Panc1 (cell line): Measurements from ENCODE around the gene ABHD4.

Experiments used
- POLR2AphosphoS5 ChIP-seq: IDR thresholded peaks from 2 replicates; pipeline ENCODE4 v1.6.1; 2012; ENCODE audit warnings: mild to moderate bottlenecking, low read depth, low read length, moderate library complexity
- SIN3A ChIP-seq: IDR thresholded peaks from 2 replicates; pipeline ENCODE4 v1.6.1; 2012; ENCODE audit warnings: low read depth, mild to moderate bottlenecking, low read length, moderate library complexity, borderline replicate concordance; ENCODE audit not compliant: insufficient read depth
- TCF7L2 ChIP-seq: IDR thresholded peaks from 2 replicates; pipeline ENCODE4 v1.6.1; 2011; ENCODE audit warnings: mild to moderate bottlenecking, low read depth, low read length, inconsistent platforms
- TF ChIP-seq, protein P1 (sequence below): fragments of 450-650 bp; IDR thresholded peaks from 2 replicates; pipeline ENCODE4 v1.5.1; 2017; ENCODE audit warnings: mild to moderate bottlenecking
- TF ChIP-seq, protein P2 (sequence below), 2 experiments: IDR thresholded peaks; 2 replicates each; pipeline ENCODE4 v1.6.1; 2011 to 2012; ENCODE audit warnings: low read depth in 2 of 2, control low read depth in 1 of 2, low read length in 1 of 2, mild to moderate bottlenecking in 1 of 2, moderate library complexity in 1 of 2; ENCODE audit not compliant: insufficient read depth in 1 of 2

DNA sequence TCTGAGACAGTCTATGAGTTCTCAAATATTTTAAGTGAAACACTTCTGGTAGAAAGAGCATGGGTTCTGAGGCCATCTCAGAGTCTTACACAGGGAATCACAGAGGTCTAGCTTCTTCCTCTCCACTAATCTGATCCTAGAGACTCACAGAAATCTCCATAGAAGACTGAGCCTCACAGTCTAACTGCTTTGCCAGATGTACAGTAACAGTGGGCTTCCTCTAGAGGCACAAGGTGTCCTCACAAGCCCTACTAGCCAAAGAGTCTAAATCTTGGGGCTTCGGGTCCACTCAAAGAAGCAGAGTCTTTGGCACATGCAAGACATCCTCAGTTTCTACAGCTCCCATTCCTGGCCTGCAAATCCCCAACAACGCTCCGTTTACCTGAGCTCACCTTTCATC is 32.0 kb downstream of the ABHD4 start:
- TF ChIP-seq, protein P1, sequence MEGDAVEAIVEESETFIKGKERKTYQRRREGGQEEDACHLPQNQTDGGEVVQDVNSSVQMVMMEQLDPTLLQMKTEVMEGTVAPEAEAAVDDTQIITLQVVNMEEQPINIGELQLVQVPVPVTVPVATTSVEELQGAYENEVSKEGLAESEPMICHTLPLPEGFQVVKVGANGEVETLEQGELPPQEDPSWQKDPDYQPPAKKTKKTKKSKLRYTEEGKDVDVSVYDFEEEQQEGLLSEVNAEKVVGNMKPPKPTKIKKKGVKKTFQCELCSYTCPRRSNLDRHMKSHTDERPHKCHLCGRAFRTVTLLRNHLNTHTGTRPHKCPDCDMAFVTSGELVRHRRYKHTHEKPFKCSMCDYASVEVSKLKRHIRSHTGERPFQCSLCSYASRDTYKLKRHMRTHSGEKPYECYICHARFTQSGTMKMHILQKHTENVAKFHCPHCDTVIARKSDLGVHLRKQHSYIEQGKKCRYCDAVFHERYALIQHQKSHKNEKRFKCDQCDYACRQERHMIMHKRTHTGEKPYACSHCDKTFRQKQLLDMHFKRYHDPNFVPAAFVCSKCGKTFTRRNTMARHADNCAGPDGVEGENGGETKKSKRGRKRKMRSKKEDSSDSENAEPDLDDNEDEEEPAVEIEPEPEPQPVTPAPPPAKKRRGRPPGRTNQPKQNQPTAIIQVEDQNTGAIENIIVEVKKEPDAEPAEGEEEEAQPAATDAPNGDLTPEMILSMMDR = no peak
- TF ChIP-seq POLR2AphosphoS5 = no peak
- TF ChIP-seq, protein P2, sequence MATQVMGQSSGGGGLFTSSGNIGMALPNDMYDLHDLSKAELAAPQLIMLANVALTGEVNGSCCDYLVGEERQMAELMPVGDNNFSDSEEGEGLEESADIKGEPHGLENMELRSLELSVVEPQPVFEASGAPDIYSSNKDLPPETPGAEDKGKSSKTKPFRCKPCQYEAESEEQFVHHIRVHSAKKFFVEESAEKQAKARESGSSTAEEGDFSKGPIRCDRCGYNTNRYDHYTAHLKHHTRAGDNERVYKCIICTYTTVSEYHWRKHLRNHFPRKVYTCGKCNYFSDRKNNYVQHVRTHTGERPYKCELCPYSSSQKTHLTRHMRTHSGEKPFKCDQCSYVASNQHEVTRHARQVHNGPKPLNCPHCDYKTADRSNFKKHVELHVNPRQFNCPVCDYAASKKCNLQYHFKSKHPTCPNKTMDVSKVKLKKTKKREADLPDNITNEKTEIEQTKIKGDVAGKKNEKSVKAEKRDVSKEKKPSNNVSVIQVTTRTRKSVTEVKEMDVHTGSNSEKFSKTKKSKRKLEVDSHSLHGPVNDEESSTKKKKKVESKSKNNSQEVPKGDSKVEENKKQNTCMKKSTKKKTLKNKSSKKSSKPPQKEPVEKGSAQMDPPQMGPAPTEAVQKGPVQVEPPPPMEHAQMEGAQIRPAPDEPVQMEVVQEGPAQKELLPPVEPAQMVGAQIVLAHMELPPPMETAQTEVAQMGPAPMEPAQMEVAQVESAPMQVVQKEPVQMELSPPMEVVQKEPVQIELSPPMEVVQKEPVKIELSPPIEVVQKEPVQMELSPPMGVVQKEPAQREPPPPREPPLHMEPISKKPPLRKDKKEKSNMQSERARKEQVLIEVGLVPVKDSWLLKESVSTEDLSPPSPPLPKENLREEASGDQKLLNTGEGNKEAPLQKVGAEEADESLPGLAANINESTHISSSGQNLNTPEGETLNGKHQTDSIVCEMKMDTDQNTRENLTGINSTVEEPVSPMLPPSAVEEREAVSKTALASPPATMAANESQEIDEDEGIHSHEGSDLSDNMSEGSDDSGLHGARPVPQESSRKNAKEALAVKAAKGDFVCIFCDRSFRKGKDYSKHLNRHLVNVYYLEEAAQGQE (IDR thresholded peaks at IDR 0.05; ENCODE audit: insufficient read depth in 1 of 2, low read depth in 2 of 2, low read length in 1 of 2) = no peak
- TF ChIP-seq TCF7L2 = no peak
- no peak for TF ChIP-seq SIN3A
